ENCODE data around the gene PAIP1. TPM values are rescaled to one million over a fixed set of nuclear protein-coding genes. Genes with fewer than 3 reads are reported as not detected.

Gene PAIP1
- total RNA-seq, 3 donors from 2014 or later (not counting 1 experiment from before 2014, with no cell fraction given), result 22.4 to 35.1 (median 29.2) TPM

GRCh38 chr5:43547532-43547931, 9.3 kb downstream of the PAIP1 start:
- H3K4me3 Mint-ChIP-seq, result no peak overlapping the region
- ATAC-seq (no peak), DNase-seq (no peak)
- peaks cover 67% of the 10 kb centered on the region for H3K36me3 ChIP-seq (ENCODE audit: control insufficient read depth, insufficient read depth, low read length)
- no peaks in the 10 kb centered on the region for H3K4me1 ChIP-seq (ENCODE audit: control insufficient read depth, insufficient read depth, low read length)
- H3K27ac Mint-ChIP-seq, result no peak overlapping the region
- no peak overlapping the region for H3K4me3 ChIP-seq (ENCODE audit: low read length)
- H3K27ac ChIP-seq (ENCODE audit: low read length), result no peak overlapping the region
- peaks cover 11 to 27% of the 10 kb centered on the region in 2 donors for H3K4me1 Mint-ChIP-seq
- WGBS (ENCODE audit: insufficient coverage), result 90% methylated on average over 2 of the region's 2 CpGs
- no peaks in the 10 kb centered on the region for H3K9me3 ChIP-seq (ENCODE audit: control insufficient read depth, insufficient read depth, low read length)
- no peaks in the 10 kb centered on the region for H3K27me3 ChIP-seq (ENCODE audit: control insufficient read depth, insufficient read depth, low read length)
- no peak for TF ChIP-seq CTCF (IDR thresholded peaks at IDR 0.05)
- no peaks in the 10 kb centered on the region for H3K9me3 Mint-ChIP-seq
- H3K36me3 Mint-ChIP-seq, result no peaks in the 10 kb centered on the region
- H3K27me3 Mint-ChIP-seq (ENCODE audit: low read depth in 2 of 2), result no peaks in the 10 kb centered on the region
- intact Hi-C loops (cut with micrococcal nuclease), result no loop called here

- no peaks in the 10 kb centered on the region for H3K9me3 Mint-ChIP-seq
- intact Hi-C loops (cut with micrococcal nuclease), result no loop called here
- TF ChIP-seq CTCF (IDR thresholded peaks at IDR 0.05), result no peak
- Histone ChIP-seq H3K36me3 (ENCODE audit: control insufficient read depth, insufficient read depth, low read length) (peaks cover 69% of the 10 kb centered on the region), H3K27me3 (ENCODE audit: control insufficient read depth, insufficient read depth, low read length) (no peaks in the 10 kb centered on the region), H3K27ac (ENCODE audit: low read length) (no peak overlapping the region), H3K9me3 (ENCODE audit: control insufficient read depth, insufficient read depth, low read length) (no peaks in the 10 kb centered on the region), H3K4me1 (ENCODE audit: control insufficient read depth, insufficient read depth, low read length) (no peaks in the 10 kb centered on the region), H3K4me3 (ENCODE audit: low read length) (no peak overlapping the region)
- ATAC-seq, result no peak
- H3K27me3 Mint-ChIP-seq (ENCODE audit: low read depth in 2 of 2), result no peaks in the 10 kb centered on the region
- H3K4me3 Mint-ChIP-seq, result no peak overlapping the region
- peaks cover 11% of the 10 kb centered on the region for H3K36me3 Mint-ChIP-seq
- peak overlapping the region; percentile 8 to 43 for H3K27ac Mint-ChIP-seq
- no peak for DNase-seq
- H3K4me1 Mint-ChIP-seq, result peaks cover 0 to 22% of the 10 kb centered on the region in 2 donors
These were observed 13.4 kb downstream of the PAIP1 start for GRCh38 chr5:43543434-43543833.

GRCh38 chr5:43540746-43541145, 16.1 kb downstream of the PAIP1 start:
- Mint-ChIP-seq H3K9me3 (no peaks in the 10 kb centered on the region), H3K36me3 (peaks cover 16% of the 10 kb centered on the region), H3K27ac (no peak overlapping the region), H3K27me3 (ENCODE audit: low read depth in 2 of 2) (no peaks in the 10 kb centered on the region), H3K4me1 (peaks cover 0 to 22% of the 10 kb centered on the region in 2 donors), H3K4me3 (no peak overlapping the region)
- Histone ChIP-seq H3K9me3 (ENCODE audit: control insufficient read depth, insufficient read depth, low read length) (no peaks in the 10 kb centered on the region), H3K27me3 (ENCODE audit: control insufficient read depth, insufficient read depth, low read length) (no peaks in the 10 kb centered on the region), H3K36me3 (ENCODE audit: control insufficient read depth, insufficient read depth, low read length) (peaks cover 72% of the 10 kb centered on the region), H3K27ac (ENCODE audit: low read length) (no peak overlapping the region), H3K4me1 (ENCODE audit: control insufficient read depth, insufficient read depth, low read length) (no peaks in the 10 kb centered on the region), H3K4me3 (ENCODE audit: low read length) (no peak overlapping the region)
- ATAC-seq (no peak), DNase-seq (no peak)
- 94% methylated on average over 3 of the region's 6 CpGs for WGBS (ENCODE audit: insufficient coverage)
- no peak for TF ChIP-seq CTCF (IDR thresholded peaks at IDR 0.05)
- intact Hi-C loops (cut with micrococcal nuclease), result no loop called here

- Histone ChIP-seq H3K36me3 (ENCODE audit: control insufficient read depth, insufficient read depth, low read length) (peaks cover 78% of the 10 kb centered on the region), H3K4me3 (ENCODE audit: low read length) (no peak overlapping the region), H3K4me1 (ENCODE audit: control insufficient read depth, insufficient read depth, low read length) (no peaks in the 10 kb centered on the region), H3K9me3 (ENCODE audit: control insufficient read depth, insufficient read depth, low read length) (no peaks in the 10 kb centered on the region), H3K27ac (ENCODE audit: low read length) (no peak overlapping the region), H3K27me3 (ENCODE audit: control insufficient read depth, insufficient read depth, low read length) (no peaks in the 10 kb centered on the region)
- peaks cover 23% of the 10 kb centered on the region for H3K36me3 Mint-ChIP-seq
- no peak overlapping the region for H3K27ac Mint-ChIP-seq
- intact Hi-C loops (cut with micrococcal nuclease), result no loop called here
- no peaks in the 10 kb centered on the region for H3K9me3 Mint-ChIP-seq
- H3K27me3 Mint-ChIP-seq (ENCODE audit: low read depth in 2 of 2), result no peaks in the 10 kb centered on the region
- no peak for TF ChIP-seq CTCF (IDR thresholded peaks at IDR 0.05)
- peaks cover 6 to 7% of the 10 kb centered on the region in 2 donors for H3K4me1 Mint-ChIP-seq
- no peak overlapping the region for H3K4me3 Mint-ChIP-seq
- ATAC-seq, result no peak
- DNase-seq, result no peak
These were observed 19.9 kb downstream of the PAIP1 start for GRCh38 chr5:43536972-43537371.

All from natural killer cell (primary cell).